ENCODE data around the gene BCAP29. TPM values are rescaled to one million over a fixed set of nuclear protein-coding genes. Genes with fewer than 3 reads are reported as not detected.
"Not testable (repeated sequence)": the region's sequence is repeated elsewhere in the genome, so short reads cannot be mapped to it uniquely, and the experiment has no call there.

BCAP29 gene
- total RNA-seq = 100 to 1,000 TPM in 2 of 7 donors, 10 to 100 TPM in 5; 34.2 to 139 (median 55.0) TPM
- 10 to 100 TPM; 11.2 to 18.2 (median 14.8) TPM for polyA plus RNA-seq
- long read RNA-seq, donor 1, full-length matches to known transcripts = 16 of 16 reads
- long read RNA-seq, donor 1, partial matches to known transcripts = 0 of 16 reads
- long read RNA-seq, donor 1, other reads (novel, unspliced or antisense) = 0 of 16 reads
- long read RNA-seq, donor 2, full-length matches to known transcripts = 8 of 8 reads
- long read RNA-seq, donor 2, partial matches to known transcripts = 0 of 8 reads
- long read RNA-seq, donor 2, other reads (novel, unspliced or antisense) = 0 of 8 reads

GRCh38 chr7:107579885-107580715, at the start of gene BCAP29:
Gene BCAP29, plus strand, starts transcription at chr7:107580246. Its CDS starts 527 bp downstream, at chr7:107580773.
- H3K4me3 ChIP-seq = peak within 1 kb of the TSS; percentile 61 to 87 (median 66)
- intact Hi-C loops (cut with DNase I; ENCODE audit: low total_unique reads) = loop anchor here (10.0 kb wide), 1 partner anchor 145 kb away; no protein-coding TSS in a partner anchor
- DNase-seq = peak; percentile 93

GRCh38 chr7:107530751-107531150, 49.3 kb upstream of the BCAP29 start:
- TF ChIP-seq POLR2AphosphoS5 (IDR thresholded peaks at IDR 0.05) = no peak
- TF ChIP-seq POLR2A (IDR thresholded peaks at IDR 0.05) = no peak
- TF ChIP-seq CTCF (IDR thresholded peaks at IDR 0.05 in 8 of 11, conservative IDR thresholded peaks at IDR 0.05 in 3 of 11) = no peak
- Histone ChIP-seq H3K4me1 (no peaks in the 10 kb centered on the region), H3K27me3 (replicated peaks in 1 of 7) (no peaks in the 10 kb centered on the region), H3K27ac (no peak overlapping the region), H3K9me3 (no peaks in the 10 kb centered on the region), H3K36me3 (peaks cover 0 to 44% (median 5%) of the 10 kb centered on the region in 6 donors), H3K4me3 (no peak overlapping the region)
- DNase-seq = no peak
- intact Hi-C loops (cut with DNase I; ENCODE audit: low total_unique reads) = no loop called here

More at GRCh38 chr7:107579885-107580715, at the start of gene BCAP29:
- Histone ChIP-seq H3K27ac (peak within 1 kb of the TSS; percentile 81 to 95 (median 91)), H3K27me3 (replicated peaks in 1 of 7) (no peaks in the 10 kb centered on the region), H3K36me3 (peaks cover 0 to 27% (median under 1%) of the 10 kb centered on the region in 6 donors), H3K4me1 (peaks cover 15 to 44% (median 34%) of the 10 kb centered on the region in 6 donors), H3K9me3 (no peaks in the 10 kb centered on the region)
- WGBS, 5 donors = 0 to 1% (median 0%) methylated on average over 26 to 89 of the region's 89 CpGs
- peak; percentile 81 to 88 (median 85) for TF ChIP-seq POLR2AphosphoS5 (IDR thresholded peaks at IDR 0.05)
- peak in 6 of 11 experiments; percentile 20 to 48 (median 32) for TF ChIP-seq CTCF (IDR thresholded peaks at IDR 0.05 in 8 of 11, conservative IDR thresholded peaks at IDR 0.05 in 3 of 11)
- peak in 1 of 3 donors; percentile 55 for TF ChIP-seq POLR2A (IDR thresholded peaks at IDR 0.05)

- H3K27me3 ChIP-seq (replicated peaks in 1 of 7) = no peaks in the 10 kb centered on the region
- no peak for DNase-seq
- no peak overlapping the region for H3K27ac ChIP-seq
- no peak overlapping the region for H3K4me3 ChIP-seq
- peaks cover 0 to 61% (median 7%) of the 10 kb centered on the region in 6 donors for H3K36me3 ChIP-seq
- TF ChIP-seq POLR2A (IDR thresholded peaks at IDR 0.05) (no peak), CTCF (IDR thresholded peaks at IDR 0.05 in 8 of 11, conservative IDR thresholded peaks at IDR 0.05 in 3 of 11) (no peak), POLR2AphosphoS5 (IDR thresholded peaks at IDR 0.05) (no peak)
- H3K4me1 ChIP-seq = no peaks in the 10 kb centered on the region
- intact Hi-C loops (cut with DNase I; ENCODE audit: low total_unique reads) = no loop called here
- H3K9me3 ChIP-seq = peaks cover 0 to 10% (median 0%) of the 10 kb centered on the region in 8 donors
Measured at GRCh38 chr7:107534139-107534538, 45.9 kb upstream of the BCAP29 start.

- H3K27me3 ChIP-seq (replicated peaks in 1 of 7); H3K4me3 ChIP-seq; DNase-seq; H3K4me1 ChIP-seq; intact Hi-C loops (cut with DNase I; ENCODE audit: low total_unique reads); H3K27ac ChIP-seq: not testable (repeated sequence)
- Histone ChIP-seq H3K36me3 (peaks cover 0 to 77% (median 7%) of the 10 kb centered on the region in 6 donors), H3K9me3 (peaks cover 0 to 10% (median 0%) of the 10 kb centered on the region in 8 donors)
- 92 to 98% (median 96%) methylated on average over 4 of the region's 4 CpGs for WGBS, 5 donors
Measured at GRCh38 chr7:107537228-107537627, 42.8 kb upstream of the BCAP29 start.

Data from spleen (tissue), 13 donors.